Activated effector memory CD4-positive, alpha-beta T cell treated with anti-CD3 and anti-CD28 coated beads, Interleukin-2, amount 50 U/mL, for 16 hours (primary cell): ENCODE data around the gene DUSP7.

ENCODE experiments used
- DNase-seq: peaks from one replicate; pipeline ENCODE4 v3.0.0-alpha.2; 2020

DUSP7 gene

GRCh38 chr3:52086461-52086860 lies 30.1 kb upstream of the DUSP7 start:
- no peak for DNase-seq

GRCh38 chr3:52085681-52086282 lies 29.4 kb upstream of the DUSP7 start:
- DNase-seq, result no peak

DNA sequence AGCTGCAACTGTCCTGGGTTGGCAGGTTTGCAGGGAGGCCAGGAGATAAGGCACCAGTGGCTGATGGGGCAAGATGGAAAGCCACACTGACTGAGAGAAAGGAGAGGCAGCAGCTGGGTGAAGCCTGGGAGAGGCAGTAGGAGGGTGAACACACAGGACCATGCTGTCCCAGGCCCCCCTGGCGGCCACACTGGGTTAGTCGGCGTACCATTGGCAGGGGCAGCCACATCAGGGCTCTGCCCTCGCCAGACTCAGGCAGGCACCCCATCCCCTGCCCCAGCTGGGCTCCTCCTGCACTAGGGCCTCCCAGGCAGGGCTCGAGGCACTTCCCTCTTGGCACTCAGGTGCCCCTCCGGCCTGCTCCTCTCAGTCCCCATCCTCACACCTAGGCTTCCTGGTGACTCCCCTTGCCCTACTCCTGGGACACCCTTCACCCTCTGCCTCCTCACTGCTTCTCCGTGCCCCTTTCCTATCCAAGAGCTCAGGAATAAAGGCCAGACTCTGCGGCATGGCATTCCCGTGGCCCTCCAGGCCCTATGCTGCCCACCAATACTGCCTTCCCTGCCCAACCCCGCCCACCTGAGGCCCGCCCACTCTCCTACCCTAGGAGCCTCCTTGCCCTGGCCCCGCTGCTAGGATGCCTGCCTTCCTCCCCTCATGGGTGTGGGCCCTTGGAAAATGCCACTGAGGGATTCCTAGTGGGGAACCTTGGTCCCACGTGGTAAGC lies 28.7 kb upstream of the DUSP7 start:
- DNase-seq, result no peak

GRCh38 chr3:52084216-52084945 lies 28.0 kb upstream of the DUSP7 start:
- DNase-seq, result no peak

DNA sequence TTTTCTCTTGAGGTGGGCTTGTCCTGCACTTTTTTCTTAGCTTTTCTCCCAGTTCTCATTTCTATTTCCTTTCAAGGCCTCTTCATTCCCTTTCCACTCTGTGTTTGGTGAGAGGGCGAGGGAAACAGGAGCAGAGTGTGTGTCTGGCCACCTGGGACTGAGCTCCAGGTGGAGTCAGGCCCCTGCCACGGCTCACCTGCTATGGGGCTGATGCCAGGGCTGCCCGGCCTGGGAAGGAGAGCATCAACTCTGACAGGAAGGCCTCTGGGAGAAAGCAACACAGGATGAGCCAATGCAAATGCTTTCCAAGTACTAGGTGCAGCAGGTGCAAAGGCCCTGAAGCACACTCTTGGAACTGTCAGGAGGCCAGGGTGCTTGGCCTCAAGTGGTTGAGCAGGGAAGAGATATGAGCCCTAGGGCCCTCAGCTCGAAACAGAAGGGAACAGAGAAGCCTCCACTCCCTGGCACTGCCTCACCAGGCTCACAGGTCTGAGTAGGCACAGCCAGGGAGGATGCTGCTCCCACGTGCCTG lies 27.3 kb upstream of the DUSP7 start:
- DNase-seq, result no peak

- no peak for DNase-seq
These were observed 26.6 kb upstream of the DUSP7 start for GRCh38 chr3:52082951-52083350.

- no peak for DNase-seq
These were observed 24.7 kb upstream of the DUSP7 start for GRCh38 chr3:52080830-52081719.

DNA sequence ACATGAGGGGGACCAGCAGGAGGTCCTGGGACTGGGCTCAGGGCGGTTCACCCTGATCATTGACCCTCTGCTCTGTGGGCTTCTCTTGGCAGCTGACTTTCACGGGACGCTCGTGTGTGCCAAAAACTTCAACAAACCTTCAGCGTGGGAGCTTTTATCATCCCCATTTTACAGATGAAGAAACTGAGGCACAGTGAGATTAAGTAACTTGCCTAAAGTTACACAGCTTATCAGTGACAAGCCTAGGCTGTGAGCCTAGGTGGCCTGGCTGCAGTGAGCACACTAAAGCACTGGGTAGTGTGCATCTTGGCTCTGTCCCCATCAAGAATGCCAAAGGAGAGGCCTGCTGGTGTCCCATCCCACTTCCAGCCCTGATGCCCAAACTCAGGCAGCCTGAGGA lies 23.6 kb upstream of the DUSP7 start:
- DNase-seq, result no peak

- no peak for DNase-seq
These were observed 22.6 kb upstream of the DUSP7 start for GRCh38 chr3:52078781-52079560.

DNA sequence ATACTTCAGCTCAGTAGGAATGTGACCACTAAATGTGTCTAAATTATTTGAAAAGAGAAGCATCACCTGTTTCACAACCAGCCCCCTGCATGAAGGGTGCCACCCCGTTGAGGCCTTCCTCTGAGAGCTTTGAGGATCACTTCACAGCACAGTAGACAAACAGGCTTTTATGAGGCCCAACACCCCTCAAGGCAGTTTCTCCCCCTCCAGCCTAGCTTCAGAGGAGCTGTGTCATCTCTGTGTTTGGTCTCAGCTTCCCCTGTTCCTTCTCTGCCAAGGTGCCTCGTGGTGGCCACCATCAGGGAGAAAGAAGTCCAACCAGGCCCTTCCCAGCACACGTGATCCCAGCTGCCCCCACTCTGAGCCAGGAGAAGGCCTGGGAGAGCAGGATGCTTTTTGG lies 21.6 kb upstream of the DUSP7 start:
- no peak for DNase-seq

- DNase-seq, result no peak
These were observed 20.8 kb upstream of the DUSP7 start for GRCh38 chr3:52076896-52077780.

DNA sequence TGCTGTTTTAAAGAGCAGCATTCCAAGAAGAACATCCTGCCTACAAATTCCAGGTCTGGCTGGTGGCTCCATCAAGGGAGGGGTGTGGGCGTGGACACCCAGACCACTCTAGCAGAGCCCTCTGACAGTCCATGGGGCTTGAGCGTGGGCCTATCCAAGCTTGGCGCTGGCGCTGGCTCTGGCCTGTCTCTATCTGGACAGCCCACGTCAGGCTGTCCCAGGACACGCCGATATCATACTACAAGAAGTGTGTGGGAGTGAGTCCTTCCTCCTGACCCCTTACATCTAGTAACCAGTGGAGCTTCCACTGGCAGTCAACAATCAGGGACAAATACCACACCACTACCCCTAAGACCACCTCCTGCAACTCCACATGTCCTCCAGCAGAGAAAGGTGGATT lies 17.1 kb upstream of the DUSP7 start:
- no peak for DNase-seq

DNA sequence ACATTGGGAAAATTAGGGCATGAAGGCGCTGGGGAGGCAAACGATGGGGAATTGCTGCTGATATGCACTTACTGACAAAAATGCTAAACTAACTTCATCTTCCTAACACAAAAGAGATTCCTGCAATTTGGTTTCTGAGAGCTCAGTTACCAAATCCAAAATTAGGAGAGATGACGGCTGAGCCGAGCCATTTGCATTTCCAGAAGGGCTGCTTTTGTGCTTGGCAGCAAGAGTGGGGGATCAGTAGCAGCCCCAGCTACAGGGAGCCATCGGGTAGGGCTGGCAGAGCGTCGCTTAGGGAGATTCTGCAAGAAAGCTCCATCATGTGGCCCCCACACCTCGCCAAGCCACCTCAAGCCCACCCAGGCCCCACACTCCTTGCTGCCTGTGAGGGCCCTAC lies 16.1 kb upstream of the DUSP7 start:
- DNase-seq, result no peak

GRCh38 chr3:52072020-52072419 lies 15.6 kb upstream of the DUSP7 start:
- DNase-seq, result no peak

DNA sequence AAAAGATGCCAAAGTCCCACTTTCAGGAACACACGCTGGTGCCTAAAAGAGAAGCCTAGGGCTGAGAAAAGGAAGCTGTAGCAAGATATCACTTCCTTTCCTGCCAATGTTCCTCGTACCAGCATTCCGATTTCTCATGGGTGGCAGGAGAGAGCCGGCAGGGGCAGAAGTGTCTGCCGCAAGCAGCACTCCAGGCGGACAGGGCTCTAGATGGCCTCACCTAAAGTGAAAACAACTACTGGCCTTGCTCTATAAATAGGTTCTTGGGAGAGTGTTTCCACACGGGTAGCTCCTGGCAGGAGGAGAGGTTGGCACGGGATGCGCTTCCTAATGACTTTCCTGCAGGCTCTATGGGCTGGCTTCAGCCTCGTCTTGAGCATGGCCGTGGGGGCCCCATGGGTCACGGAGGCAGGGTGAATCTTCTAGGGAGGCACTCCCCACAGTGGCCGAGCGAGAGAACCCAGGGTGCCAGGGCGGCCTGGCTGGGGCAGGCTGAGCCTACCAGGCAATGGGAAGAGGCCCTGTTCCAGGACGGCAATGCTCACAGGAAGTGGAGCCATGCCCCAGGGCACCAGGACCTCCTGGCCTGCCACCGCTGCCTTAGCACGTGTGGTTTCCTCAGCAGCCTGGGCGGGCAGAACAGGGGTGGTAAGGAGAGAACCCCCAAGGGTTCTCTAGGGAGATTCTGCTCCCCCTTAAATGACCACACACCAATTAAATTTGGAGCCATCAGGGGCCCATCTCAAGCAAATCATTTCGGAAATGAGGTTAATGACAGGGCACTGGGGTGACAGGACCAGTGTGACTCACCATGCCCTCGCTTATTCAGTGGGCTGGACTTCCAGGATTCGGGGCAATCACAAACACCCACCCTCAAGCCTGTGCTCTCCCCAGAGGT lies 14.6 kb upstream of the DUSP7 start:
- no peak for DNase-seq

GRCh38 chr3:52069855-52070254 lies 13.5 kb upstream of the DUSP7 start:
- no peak for DNase-seq

- no peak for DNase-seq
These were observed 12.8 kb upstream of the DUSP7 start for GRCh38 chr3:52069135-52069534.

GRCh38 chr3:52068730-52069129 lies 12.4 kb upstream of the DUSP7 start:
- no peak for DNase-seq

DNA sequence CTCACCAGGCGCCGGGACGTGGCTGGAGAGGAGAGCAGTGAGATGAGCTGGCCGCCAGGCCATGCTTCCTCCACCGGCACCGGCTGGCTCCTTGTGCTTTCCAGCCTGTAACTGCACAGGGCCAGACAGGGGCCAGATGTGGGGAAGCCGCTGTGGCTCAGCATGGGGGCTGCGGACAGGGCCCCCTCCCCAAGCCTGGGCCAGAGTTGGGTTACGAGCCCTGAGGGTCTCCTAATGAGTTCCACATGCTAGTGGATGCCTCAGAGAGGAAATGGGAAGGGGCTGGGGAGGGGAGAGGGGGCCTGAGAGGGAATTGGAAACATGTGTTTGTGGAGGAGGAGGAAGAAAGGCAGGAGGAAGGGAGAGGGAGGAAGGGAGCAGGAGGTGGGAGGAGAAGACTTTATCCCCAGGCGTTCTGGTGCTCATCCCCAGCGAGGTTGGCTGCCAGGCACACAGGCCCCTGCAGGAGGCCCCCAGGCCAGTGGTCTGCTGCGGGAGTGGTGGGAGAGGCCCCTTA lies 11.7 kb upstream of the DUSP7 start:
- no peak for DNase-seq

GRCh38 chr3:52067526-52067925 lies 11.2 kb upstream of the DUSP7 start:
- no peak for DNase-seq
